ENCODE results near the gene CCNT2. TPM values are rescaled to one million over a fixed set of nuclear protein-coding genes. Genes with fewer than 3 reads are reported as not detected.

Gene CCNT2
- polyA plus RNA-seq (2012; rRNA removed), result 5.3 and 7.2 TPM in 2 replicates
- polyA plus RNA-seq (2012; cell fraction: cytosol; rRNA removed), result 4.5 and 4.8 TPM in 2 replicates
- polyA plus RNA-seq (2012; cell fraction: nucleus; rRNA removed), result 18.7 and 30.0 TPM in 2 replicates

- CTCF ChIA-PET, result interaction anchor here (0.6 to 2.4 kb wide), 4 partner anchors 9 to 797 kb away, joined by 3 to 6 read pairs (median 3); no protein-coding TSS in a partner anchor
Measured at GRCh38 chr2:134918526-134919340, at the start of gene CCNT2. CCNT2 (plus strand) TSS chr2:134918822; CDS start chr2:134918855, 33 bp downstream.

More at GRCh38 chr2:134918526-134919340, at the start of gene CCNT2:
- POLR2A ChIA-PET, result interaction anchor here (0.6 to 1.3 kb wide), 4 partner anchors 10 to 824 kb away, joined by 3 to 4 read pairs (median 3); no protein-coding TSS in a partner anchor
- Histone ChIP-seq H2AFZ (ENCODE audit: low read depth) (peak within 1 kb of the TSS; percentile 97), H3K27ac (ENCODE audit: low read depth in 2 of 2, low read length in 1 of 2) (peak within 1 kb of the TSS; percentile 96 to 98), H3K9me3 (no peaks in the 10 kb centered on the region), H4K20me1 (ENCODE audit: insufficient read depth) (peaks cover 43% of the 10 kb centered on the region), H3K27me3 (ENCODE audit: insufficient read depth) (no peaks in the 10 kb centered on the region), H3K9me2 (no peaks in the 10 kb centered on the region), H3K36me3 (replicated peaks in 1 of 2; ENCODE audit: control insufficient read depth in 1 of 2, insufficient read depth in 2 of 2, low read length in 1 of 2) (peaks cover 4 to 22% of the 10 kb centered on the region in 2 experiments), H3K4me1 (ENCODE audit: control insufficient read depth in 1 of 2, insufficient read depth in 2 of 2, low read depth in 1 of 2, low read length in 1 of 2) (peaks cover 6 to 12% of the 10 kb centered on the region in 2 experiments; a peak in 2 of 4 replicates), H3K4me2 (peak within 1 kb of the TSS; percentile 81), H3K9ac (peak within 1 kb of the TSS; percentile 99), H3K79me2 (ENCODE audit: insufficient read depth) (peaks cover 50% of the 10 kb centered on the region), H3F3A (replicated peaks; ENCODE audit: insufficient read depth) (peaks cover 7% of the 10 kb centered on the region), H3K4me3 (ENCODE audit: low read depth in 2 of 2, low read length in 1 of 2) (peak within 1 kb of the TSS; percentile 82 to 90)
- TF ChIP-seq YY1 (IDR thresholded peaks at IDR 0.05; ENCODE audit: low read depth) (peak; percentile 94), GABPA (IDR thresholded peaks at IDR 0.05; ENCODE audit: low read depth) (peak; percentile 57; the same call in 1 of the 2 replicates), NRF1 (IDR thresholded peaks at IDR 0.05; ENCODE audit: low read depth, low read length) (peak; percentile 96), ZBTB33 (IDR thresholded peaks at IDR 0.05; ENCODE audit: borderline replicate concordance, low read depth) (0 out of 2 replicates have a peak, but pooled peaks have one; percentile 4), ELF1 (IDR thresholded peaks at IDR 0.05) (peak; percentile 59), RAD21 (IDR thresholded peaks at IDR 0.05; ENCODE audit: low read length) (no peak), CHD2 (IDR thresholded peaks at IDR 0.05; ENCODE audit: low read length, partially characterized antibody) (peak; percentile 32), NFIC (IDR thresholded peaks at IDR 0.05; ENCODE audit: borderline replicate concordance) (peak; percentile 59), MXI1 (IDR thresholded peaks at IDR 0.05; ENCODE audit: low read depth, low read length) (peak; percentile 34), TCF12 (IDR thresholded peaks at IDR 0.05) (0 out of 2 replicates have a peak, but pooled peaks have one; percentile 10), EZH2phosphoT487 (IDR thresholded peaks at IDR 0.05; ENCODE audit: borderline replicate concordance, low read depth) (no peak), USF1 (IDR thresholded peaks at IDR 0.05; ENCODE audit: borderline replicate concordance, low read depth) (peak; percentile 25; the same call in 1 of the 2 replicates), TAF1 (IDR thresholded peaks at IDR 0.05; ENCODE audit: borderline replicate concordance, low read depth, low read length) (peak; percentile 91), MEF2A (IDR thresholded peaks at IDR 0.05; ENCODE audit: borderline replicate concordance, low read depth) (no peak), POLR2AphosphoS5 (IDR thresholded peaks at IDR 0.05; ENCODE audit: low read depth, low read length) (peak; percentile 67)
- WGBS (ENCODE audit: low lambda C conversion rate), result 1% methylated on average over 43 of the region's 83 CpGs
- DNase-seq, result peak; percentile 99
